Gastrocnemius medialis (tissue), 4 donors: ENCODE results near the gene NAA40. TPM values are rescaled to one million over a fixed set of nuclear protein-coding genes. Genes with fewer than 3 reads are reported as not detected.

Experiments used
- ATAC-seq, 2 donors: fragments of 150-250 bp; one replicate each; pipeline ENCODE4 v1.9.1; 2016
- DNase-seq, 2 donors: peaks; one replicate each; pipeline ENCODE4 v3.0.0-alpha.2; 2019
- H3K27ac ChIP-seq, 4 donors: fragments of 200-600 bp; sonication (generic); 1 replicate in 1 of 4; 2 replicates in 3 of 4; pipeline ENCODE4 v1.5.1; 2016 to 2018; ENCODE audit warnings: mild to moderate bottlenecking in 2 of 4, moderate library complexity in 1 of 4
- H3K27me3 ChIP-seq, 3 donors: fragments of 200-600 bp; sonication (generic) in 2 of 3; 1 replicate in 1 of 3; 2 replicates in 2 of 3; pipeline versions ENCODE4 v1.5.1 to v1.6.0; 2016 to 2019; ENCODE audit warnings: mild to moderate bottlenecking in 1 of 3, moderate library complexity in 1 of 3
- H3K36me3 ChIP-seq, 2 donors: fragments of 200-600 bp; sonication (generic) in 1 of 2; one replicate each; pipeline ENCODE4 v1.5.1; 2017 to 2018
- H3K4me1 ChIP-seq, 2 donors: fragments of 200-600 bp; sonication (generic) in 1 of 2; one replicate each; pipeline ENCODE4 v1.5.1; 2016 to 2017; ENCODE audit warnings: mild to moderate bottlenecking in 2 of 2
- H3K4me3 ChIP-seq, 4 donors: fragments of 200-600 bp; sonication (generic) in 3 of 4; 1 replicate in 1 of 4; 2 replicates in 3 of 4; pipeline ENCODE4 v1.5.1; 2016 to 2019; ENCODE audit warnings: mild to moderate bottlenecking in 2 of 4
- H3K9me3 ChIP-seq, 3 donors: fragments of 200-600 bp; sonication (generic) in 2 of 3; 1 replicate in 1 of 3; 2 replicates in 2 of 3; pipeline ENCODE4 v1.5.1; 2016 to 2019
- POLR2A ChIP-seq, 2 donors: fragments of 450-650 bp; IDR thresholded peaks; one replicate each; pipeline ENCODE4 v1.6.1; 2017; ENCODE audit warnings: antibody characterized with exemption in 2 of 2, mild to moderate bottlenecking in 2 of 2, moderate library complexity in 2 of 2
- in situ Hi-C, 4 donors: fragments of 200-750 bp; cut with MboI; loops; one replicate each; pipeline versions ENCODE4 v1.15.0 to v1.8.0; 2017; ENCODE audit warnings: low sequenced_read_pairs in 4 of 4
- intact Hi-C: fragments of 100-400 bp; cut with DNase I; formaldehyde crosslinking; loops from one replicate; pipeline ENCODE4 v1.15.1; 2023; ENCODE audit warnings: low total_unique reads
- total RNA-seq, 4 donors: library from RNA; depleted of rRNA; stranded (reverse); fragments of >200 nt; gene quantifications; one replicate each; pipeline versions ENCODE4 v1.1.0 to v1.2.3, GENCODE V29; 2016
- TF ChIP-seq, protein P1 (sequence below), 5 experiments: fragments of 450-650 bp in 3 of 5; fragments of 200-600 bp in 2 of 5; sonication (generic) in 2 of 5; IDR thresholded peaks in 4 of 5; conservative IDR thresholded peaks in 1 of 5; 1 replicate in 4 of 5; 2 replicates in 1 of 5; pipeline ENCODE4 v1.5.1; 2016 to 2019; ENCODE audit warnings: antibody characterized with exemption in 5 of 5, mild to moderate bottlenecking in 3 of 5, moderate library complexity in 3 of 5

The NAA40 gene
- total RNA-seq, 4 donors from 2014 or later: 4.9 to 11.4 (median 6.5) TPM

DNA sequence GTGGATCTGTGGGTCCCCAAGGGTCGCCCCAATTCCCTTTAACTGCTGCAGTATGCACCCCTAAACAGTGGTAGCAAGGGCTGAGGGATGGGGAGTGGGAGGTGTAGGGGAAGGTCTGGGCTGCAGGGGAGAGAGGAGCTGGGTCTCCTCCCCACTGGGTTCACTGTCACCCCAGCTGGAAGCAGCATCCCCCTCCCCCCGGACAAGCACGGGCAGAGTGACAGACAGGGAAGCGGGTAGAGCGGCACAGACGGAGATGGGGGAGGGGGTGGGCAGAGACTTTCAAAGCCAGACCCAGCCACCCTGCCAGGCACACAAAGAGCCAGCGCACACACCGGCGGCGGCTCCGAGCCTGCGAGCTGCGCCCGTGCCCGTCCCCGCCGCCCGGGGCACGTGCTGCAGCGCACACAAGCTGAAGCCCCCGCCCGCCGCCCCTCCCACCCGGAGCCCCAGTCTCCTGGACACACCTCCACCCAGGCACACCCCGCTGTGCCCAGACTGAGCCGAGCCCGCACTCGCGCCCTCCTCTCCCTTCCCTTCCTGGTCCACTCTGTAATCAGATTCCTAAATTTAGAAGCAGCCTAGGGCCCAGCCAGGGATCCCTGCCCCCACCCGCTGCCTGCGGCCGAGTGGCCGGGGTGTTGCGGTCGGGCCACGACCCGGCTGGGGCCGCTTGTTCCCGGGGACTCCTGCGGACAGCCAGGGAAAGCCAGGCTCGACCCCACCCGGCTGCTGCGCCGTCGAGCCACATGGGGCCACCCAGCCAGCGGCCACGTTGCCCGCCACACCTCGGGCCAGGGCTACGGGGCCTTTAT lies 20.9 kb upstream of the NAA40 start:
- no peaks in the 10 kb centered on the region for H3K9me3 ChIP-seq
- peak; percentile 57 to 81 for DNase-seq
- no peaks in the 10 kb centered on the region for H3K36me3 ChIP-seq
- in situ Hi-C loops: no loop called here
- TF ChIP-seq, protein P1, sequence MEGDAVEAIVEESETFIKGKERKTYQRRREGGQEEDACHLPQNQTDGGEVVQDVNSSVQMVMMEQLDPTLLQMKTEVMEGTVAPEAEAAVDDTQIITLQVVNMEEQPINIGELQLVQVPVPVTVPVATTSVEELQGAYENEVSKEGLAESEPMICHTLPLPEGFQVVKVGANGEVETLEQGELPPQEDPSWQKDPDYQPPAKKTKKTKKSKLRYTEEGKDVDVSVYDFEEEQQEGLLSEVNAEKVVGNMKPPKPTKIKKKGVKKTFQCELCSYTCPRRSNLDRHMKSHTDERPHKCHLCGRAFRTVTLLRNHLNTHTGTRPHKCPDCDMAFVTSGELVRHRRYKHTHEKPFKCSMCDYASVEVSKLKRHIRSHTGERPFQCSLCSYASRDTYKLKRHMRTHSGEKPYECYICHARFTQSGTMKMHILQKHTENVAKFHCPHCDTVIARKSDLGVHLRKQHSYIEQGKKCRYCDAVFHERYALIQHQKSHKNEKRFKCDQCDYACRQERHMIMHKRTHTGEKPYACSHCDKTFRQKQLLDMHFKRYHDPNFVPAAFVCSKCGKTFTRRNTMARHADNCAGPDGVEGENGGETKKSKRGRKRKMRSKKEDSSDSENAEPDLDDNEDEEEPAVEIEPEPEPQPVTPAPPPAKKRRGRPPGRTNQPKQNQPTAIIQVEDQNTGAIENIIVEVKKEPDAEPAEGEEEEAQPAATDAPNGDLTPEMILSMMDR (IDR thresholded peaks at IDR 0.05 in 4 of 5, conservative IDR thresholded peaks at IDR 0.05 in 1 of 5): no peak
- peak; percentile 56 to 64 for TF ChIP-seq POLR2A (IDR thresholded peaks at IDR 0.05)
- intact Hi-C loops: loop anchor here (1.0 to 5.0 kb wide), 5 partner anchors 20 to 80 kb away; partner anchors contain the start of gene COX8A
- H3K4me3 ChIP-seq: peak overlapping the region; percentile 49 to 66 (median 60)
- peak overlapping the region; percentile 76 to 85 (median 80) for H3K27ac ChIP-seq
- H3K27me3 ChIP-seq: no peaks in the 10 kb centered on the region
- peaks cover 28 to 39% of the 10 kb centered on the region in 2 donors for H3K4me1 ChIP-seq
- peak; percentile 71 to 78 for ATAC-seq

DNA sequence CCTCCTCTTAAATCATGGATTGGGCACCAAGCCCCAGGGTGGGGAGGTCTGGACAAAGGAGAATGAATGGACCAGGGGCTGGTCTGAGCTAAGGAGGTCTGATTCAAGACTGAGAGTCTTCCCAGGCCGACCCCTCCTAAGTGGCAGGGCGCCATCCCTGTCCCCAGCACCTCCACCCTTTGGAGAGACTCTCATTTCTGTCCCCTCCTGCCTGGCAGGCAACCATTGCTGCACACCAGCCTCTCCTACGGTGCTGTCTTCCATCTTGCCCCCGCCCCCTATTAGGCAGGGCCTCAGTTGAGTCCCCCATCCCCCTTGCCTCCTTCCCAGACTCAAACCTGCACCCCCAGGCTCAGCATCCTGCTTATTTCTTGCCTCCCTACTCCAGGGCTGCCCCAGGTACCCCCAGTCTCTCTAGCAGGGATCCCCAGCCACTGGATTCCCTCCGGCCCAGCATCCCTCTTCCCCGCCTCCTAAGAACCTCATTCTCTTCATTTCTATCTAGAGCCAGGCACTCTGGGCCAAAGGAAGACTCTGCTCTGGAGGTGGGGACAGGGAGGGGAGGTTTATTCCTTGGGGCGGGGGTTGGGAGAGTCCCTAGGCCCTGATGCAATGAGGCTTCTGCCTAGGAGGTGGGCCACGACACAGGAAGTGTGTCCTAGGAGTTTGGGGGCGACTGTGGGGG lies 20.2 kb upstream of the NAA40 start:
- DNase-seq (no peak), ATAC-seq (peak; percentile 9 to 12)
- no peaks in the 10 kb centered on the region for H3K27me3 ChIP-seq
- peaks cover 28 to 39% of the 10 kb centered on the region in 2 donors for H3K4me1 ChIP-seq
- no peaks in the 10 kb centered on the region for H3K9me3 ChIP-seq
- in situ Hi-C loops: no loop called here
- H3K4me3 ChIP-seq: peak overlapping the region; percentile 49 to 66 (median 60)
- intact Hi-C loops: loop anchor here (1.0 to 5.0 kb wide), 5 partner anchors 20 to 80 kb away; partner anchors contain the start of gene COX8A
- H3K27ac ChIP-seq: peak overlapping the region; percentile 76 to 85 (median 80)
- TF ChIP-seq, protein P1 (IDR thresholded peaks at IDR 0.05 in 4 of 5, conservative IDR thresholded peaks at IDR 0.05 in 1 of 5): no peak
- no peak for TF ChIP-seq POLR2A (IDR thresholded peaks at IDR 0.05)
- H3K36me3 ChIP-seq: no peaks in the 10 kb centered on the region

DNA sequence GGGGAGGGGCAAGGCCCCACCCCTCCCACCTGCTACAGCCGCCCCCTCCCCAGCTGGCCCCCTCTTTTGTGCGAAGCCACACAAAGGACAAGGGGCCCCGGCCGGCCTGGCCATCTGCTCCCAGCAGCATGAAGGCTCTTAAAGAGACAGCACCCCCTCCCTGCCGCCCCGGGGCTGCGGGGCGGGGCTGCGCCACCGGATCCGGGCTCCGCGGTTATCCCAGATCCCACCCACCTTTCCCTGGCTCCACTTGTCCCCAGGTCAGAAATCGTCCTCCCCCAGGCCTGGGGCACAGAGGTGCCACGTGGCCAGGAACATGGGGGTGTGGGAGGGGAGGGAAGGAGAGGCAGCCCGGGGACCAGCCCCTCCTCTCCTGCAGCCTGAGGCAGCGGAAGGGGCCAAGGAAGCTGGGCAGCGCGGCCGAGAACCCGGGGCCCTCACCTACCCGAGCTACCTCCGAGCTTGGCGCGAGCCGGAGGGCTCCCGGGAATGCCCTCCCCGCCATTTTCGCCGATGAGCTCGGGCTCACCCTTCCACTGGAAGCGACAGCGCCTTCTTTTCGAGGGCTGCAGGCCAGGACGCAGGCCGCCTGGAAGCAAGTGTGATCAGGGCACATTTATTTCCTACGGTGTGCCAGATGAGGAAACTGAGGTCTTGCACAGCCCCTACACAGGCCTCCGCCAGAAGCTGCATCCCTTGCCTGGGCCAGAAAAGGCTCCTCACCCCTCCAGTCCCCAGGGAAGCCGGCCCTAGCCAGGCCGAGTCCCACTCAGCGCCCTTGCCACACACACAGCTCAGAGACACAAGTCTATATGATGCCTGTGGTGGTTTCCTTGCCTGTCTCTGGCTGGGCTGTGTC lies 19.3 kb upstream of the NAA40 start:
- Histone ChIP-seq H3K36me3 (no peaks in the 10 kb centered on the region), H3K9me3 (no peaks in the 10 kb centered on the region), H3K4me1 (peaks cover 28 to 39% of the 10 kb centered on the region in 2 donors), H3K27me3 (no peaks in the 10 kb centered on the region), H3K27ac (peak overlapping the region; percentile 76 to 85 (median 80)), H3K4me3 (peak overlapping the region; percentile 44 to 55 (median 48))
- in situ Hi-C loops: no loop called here
- DNase-seq: no peak
- TF ChIP-seq, protein P1 (IDR thresholded peaks at IDR 0.05 in 4 of 5, conservative IDR thresholded peaks at IDR 0.05 in 1 of 5): no peak
- no peak for TF ChIP-seq POLR2A (IDR thresholded peaks at IDR 0.05)
- intact Hi-C loops: loop anchor here (2.0 to 5.0 kb wide), 2 partner anchors 47 to 55 kb away; partner anchors contain the start of gene COX8A
- no peak for ATAC-seq
